K562 (cell line): ENCODE results near the gene MS4A13. TPM values are rescaled to one million over a fixed set of nuclear protein-coding genes. Genes with fewer than 3 reads are reported as not detected.

Experiments used
- ATAC-seq: fragments of 200-7000 bp; cut with Tn5 transposase; 3 replicates; pipeline ENCODE4 v1.9.1; 2020; ENCODE audit warnings: moderate library complexity
- BruUV-seq: library from RNA; stranded (reverse); fragments of 400-500 nt; replicated peaks from 2 replicates; lab custom pipeline; 2021; lab: Mats Ljungman, UMichigan
- CTCF ChIA-PET: fragments of 300-600 bp; formaldehyde crosslinking; extraction: SDS; loops from one replicate; lab custom pipeline; 2021; ENCODE audit warnings: low intra/inter-chr PET ratio; lab: Yijun Ruan, JAX
- POLR2A ChIA-PET: fragments of 300-600, 350-650 bp; sonication (Branson Sonifier 250); formaldehyde crosslinking; extraction: SDS; loops from one replicate; lab custom pipeline; 2021; ENCODE audit warnings: antibody characterized with exemption, inconsistent platforms; lab: Yijun Ruan, JAX
- DNase-seq, 4 experiments: peaks; one replicate each; pipeline versions ENCODE4 v3.0.0 to v3.0.0-alpha.2; 2011 to 2018; ENCODE audit warnings: low spot score in 3 of 4, mixed read lengths in 3 of 4; ENCODE audit errors: extremely low read depth in 1 of 4
- FAIRE-seq: peaks from 2 replicates; lab custom pipeline; 2011; peaks lifted over from hg19 to GRCh38; lab: Jason Lieb, UNC
- H2AFZ ChIP-seq: 2 replicates; pipeline ENCODE4 v1.6.0; 2011; ENCODE audit warnings: low read depth, low read length, control low read depth, inconsistent platforms
- H3K27ac ChIP-seq: fragments of 200-600 bp; 3 replicates; pipeline ENCODE4 v1.8.0; 2011; ENCODE audit warnings: low read depth, mild to moderate bottlenecking, control low read depth, inconsistent platforms, low read length, moderate library complexity, mixed read lengths; ENCODE audit errors: extremely low read depth
- H3K27me3 ChIP-seq, 2 experiments: fragments of 300-600 bp in 1 of 2; 2 replicates in 1 of 2; 3 replicates in 1 of 2; pipeline versions ENCODE4 v1.6.0 to v1.8.0; 2011; ENCODE audit warnings: inconsistent platforms in 2 of 2, low read length in 2 of 2, mild to moderate bottlenecking in 1 of 2, mixed read lengths in 1 of 2, moderate library complexity in 1 of 2; ENCODE audit not compliant: control insufficient read depth in 2 of 2, insufficient read depth in 2 of 2
- H3K36me3 ChIP-seq: fragments of 300-600 bp; 3 replicates; pipeline ENCODE4 v1.8.0; 2011; ENCODE audit warnings: mild to moderate bottlenecking, low read length, inconsistent platforms; ENCODE audit not compliant: control insufficient read depth, insufficient read depth
- H3K4me1 ChIP-seq, 2 experiments: fragments of 200-600 bp in 1 of 2; replicated peaks in 1 of 2; 2 replicates in 1 of 2; 3 replicates in 1 of 2; pipeline versions ENCODE4 v1.5.1 to v1.8.0; 2011; ENCODE audit warnings: inconsistent platforms in 2 of 2, low read length in 2 of 2, mild to moderate bottlenecking in 1 of 2, mixed read lengths in 1 of 2, moderate library complexity in 1 of 2; ENCODE audit not compliant: control insufficient read depth in 2 of 2, insufficient read depth in 2 of 2
- H3K4me2 ChIP-seq: 2 replicates; pipeline ENCODE4 v1.6.1; 2011; ENCODE audit warnings: low read length, control low read depth, inconsistent platforms, mixed read lengths; ENCODE audit not compliant: insufficient read depth
- H3K4me3 ChIP-seq: fragments of 200-600 bp; sonication (generic), shearing (Covaris generic); 2 replicates; pipeline ENCODE4 v1.5.1; 2016; ENCODE audit warnings: control low read depth, inconsistent platforms
- H3K79me2 ChIP-seq: fragments of 200-600 bp; 3 replicates; pipeline ENCODE4 v1.8.0; 2011; ENCODE audit warnings: low read length, inconsistent platforms; ENCODE audit not compliant: control insufficient read depth, insufficient read depth
- H3K9ac ChIP-seq, 2 experiments: 2 replicates each; pipeline versions ENCODE4 v1.6.0 to v1.6.1; 2011; ENCODE audit warnings: low read depth in 2 of 2, low read length in 2 of 2, control low read depth in 1 of 2, inconsistent platforms in 1 of 2, mild to moderate bottlenecking in 1 of 2, mixed read lengths in 1 of 2; ENCODE audit not compliant: insufficient read depth in 1 of 2
- H3K9me1 ChIP-seq: one replicate; pipeline ENCODE4 v1.6.0; 2011; ENCODE audit warnings: inconsistent platforms, mild to moderate bottlenecking, low read length, moderate library complexity; ENCODE audit not compliant: control insufficient read depth, insufficient read depth
- H3K9me3 ChIP-seq: replicated peaks from 2 replicates; pipeline ENCODE4 v1.5.1; 2011; ENCODE audit warnings: low read depth, low read length, inconsistent platforms; ENCODE audit not compliant: control insufficient read depth, insufficient read depth
- H4K20me1 ChIP-seq: replicated peaks from 2 replicates; pipeline ENCODE4 v1.6.1; 2011; ENCODE audit warnings: low read length, inconsistent platforms, mixed read lengths; ENCODE audit not compliant: control insufficient read depth, insufficient read depth
- ATF4 ChIP-seq: fragments of 450-650 bp; formaldehyde crosslinking; IDR thresholded peaks from 2 replicates; pipeline ENCODE4 v1.4.0; 2022; ENCODE audit warnings: mild to moderate bottlenecking, moderate library complexity
- CSDE1 ChIP-seq, 2 experiments: fragments of 450-650 bp; IDR thresholded peaks; 2 replicates each; pipeline ENCODE4 v1.6.1; 2016; ENCODE audit warnings: mild to moderate bottlenecking in 1 of 2
- ILF3 ChIP-seq: fragments of 450-650 bp; IDR thresholded peaks from 2 replicates; pipeline ENCODE4 v1.6.1; 2018; ENCODE audit warnings: antibody characterized with exemption, mild to moderate bottlenecking, moderate library complexity, borderline replicate concordance
- ZNF133 ChIP-seq: fragments of 250-450 bp; sonication (Bioruptor Pico); IDR thresholded peaks from 2 replicates; pipeline ENCODE4 v1.4.0; 2020; ENCODE audit warnings: mild to moderate bottlenecking
- ZNF764 ChIP-seq: fragments of 250-450 bp; sonication (Bioruptor Pico); IDR thresholded peaks from 2 replicates; pipeline ENCODE4 v1.4.0; 2020; ENCODE audit warnings: low read depth, mild to moderate bottlenecking, moderate library complexity
- WGBS: fragments of 100-300 bp; shearing (Covaris generic); methylation state at CpG from one replicate; pipeline ENCODE4 v1.1.6; 2016; ENCODE audit warnings: low coverage, mixed read lengths; ENCODE audit not compliant: insufficient coverage; ENCODE audit errors: missing lambda C conversion rate; 5-methylcytosine and 5-hydroxymethylcytosine counted together
- in situ Hi-C: fragments of 300-500 bp; cut with MboI; formaldehyde crosslinking; loops from 4 replicates; pipeline ENCODE4 v1.15.0; 2018; ENCODE audit warnings: inconsistent platforms, mixed read lengths
- intact Hi-C: fragments of 100-400 bp; cut with micrococcal nuclease; formaldehyde crosslinking; loops from 2 replicates; pipeline ENCODE4 v1.14.2; 2022
- polyA plus RNA-seq, 8 experiments: library from polyadenylated mRNA; depleted of rRNA in 4 of 8; stranded (reverse) in 5 of 8; unstranded in 3 of 8; fragments of >200 nt; fragmentation: Nextera tagmentation in 2 of 8; fragmentation: Illumina TruSeq in 1 of 8; extraction: Ambion mirVana in 2 of 8; extraction: Trizol in 1 of 8; gene quantifications; 2 replicates each; pipeline versions ENCODE4 v1.2.1 to v1.2.3, GENCODE V29; 2011 to 2014; ENCODE audit warnings: inconsistent platforms in 1 of 8, missing spikeins in 1 of 8
- total RNA-seq, 7 experiments: library from RNA; depleted of rRNA in 6 of 7; stranded (reverse); fragments of >200 nt in 6 of 7; fragmentation: Illumina TruSeq in 2 of 7; extraction: Trizol in 2 of 7; gene quantifications; 2 replicates each; pipeline versions ENCODE4 v1.2.1 to v1.2.3, GENCODE V29; 2011 to 2021; ENCODE audit warnings: low replicate concordance in 1 of 7

The MS4A13 gene
- total and polyA plus RNA-seq, 9 of the 15 experiments (the other 6 are each of a cell fraction or from before 2014, with no cell fraction given), result 0.15 to 0.43 (median 0.36) TPM; not detected in 6

GRCh38 chr11:60563553-60564235 lies 48.5 kb downstream of the MS4A13 start:
- WGBS, result 3% methylated on average over 8 of the region's 8 CpGs
- DNase-seq (no peak), ATAC-seq (no peak), FAIRE-seq (no peak)
- TF ChIP-seq ATF4 (no peak), CSDE1 (IDR thresholded peaks at IDR 0.05) (no peak)
- intact Hi-C loops (no loop called here), in situ Hi-C loops (no loop called here)
- Histone ChIP-seq H3K79me2 (no peaks in the 10 kb centered on the region), H4K20me1 (no peaks in the 10 kb centered on the region), H3K27ac (no peak overlapping the region), H3K4me1 (no peaks in the 10 kb centered on the region), H3K9ac (no peak overlapping the region), H3K9me1 (no peaks in the 10 kb centered on the region), H3K9me3 (no peaks in the 10 kb centered on the region), H2AFZ (no peak overlapping the region), H3K27me3 (no peaks in the 10 kb centered on the region), H3K4me2 (no peak overlapping the region), H3K36me3 (no peaks in the 10 kb centered on the region), H3K4me3 (no peak overlapping the region)
- no TSS peak for BruUV-seq
- ChIA-PET POLR2A (no interaction called here), CTCF (no interaction called here)

- no peaks in the 10 kb centered on the region for H3K79me2 ChIP-seq
- TF ChIP-seq ZNF133 (CRISPR knock-in tag) (no peak), ZNF764 (CRISPR knock-in tag) (no peak), ILF3 (no peak)
- POLR2A ChIA-PET, result no interaction called here
- no TSS peak for BruUV-seq
- DNase-seq (no peak), ATAC-seq (no peak), FAIRE-seq (no peak)
- no peaks in the 10 kb centered on the region for H3K27me3 ChIP-seq
- 0% methylated on average over 1 of the region's 5 CpGs for WGBS
- in situ Hi-C loops (no loop called here), intact Hi-C loops (no loop called here)
- H3K9me3 ChIP-seq, result no peaks in the 10 kb centered on the region
- no peak overlapping the region for H2AFZ ChIP-seq
- no peaks in the 10 kb centered on the region for H3K36me3 ChIP-seq
- H3K4me2 ChIP-seq, result no peak overlapping the region
- CTCF ChIA-PET, result interaction anchor here (0.7 kb wide), 1 partner anchor 1467 kb away, joined by 3 read pairs; no protein-coding TSS in a partner anchor
- H3K9ac ChIP-seq, result no peak overlapping the region
- no peak overlapping the region for H3K4me3 ChIP-seq
- H4K20me1 ChIP-seq, result no peaks in the 10 kb centered on the region
- no peak overlapping the region for H3K27ac ChIP-seq
- no peaks in the 10 kb centered on the region for H3K4me1 ChIP-seq
- H3K9me1 ChIP-seq, result no peaks in the 10 kb centered on the region
Measured at GRCh38 chr11:60566776-60567175, 51.6 kb downstream of the MS4A13 start.
